ENCODE data around the gene C11orf16. TPM values are rescaled to one million over a fixed set of nuclear protein-coding genes. Genes with fewer than 3 reads are reported as not detected.

The C11orf16 gene
- total RNA-seq, 1 experiment from 2014 or later, result not detected

- no TSS peak for BruUV-seq (replicated peaks)
- TF ChIP-seq CTCF (IDR thresholded peaks at IDR 0.05; ENCODE audit: insufficient read depth in 1 of 2, low read depth in 1 of 2, low read length in 1 of 2, severe bottlenecking in 1 of 2, unreplicated experiment in 1 of 2), result no peak
- intact Hi-C loops (cut with micrococcal nuclease; ENCODE audit: unreplicated experiment), result no loop called here
- Mint-ChIP-seq H3K4me3 (ENCODE audit: unreplicated experiment) (no peak overlapping the region), H3K36me3 (ENCODE audit: insufficient read depth, unreplicated experiment) (no peaks in the 10 kb centered on the region), H3K9me3 (ENCODE audit: unreplicated experiment) (no peaks in the 10 kb centered on the region), H3K27me3 (ENCODE audit: insufficient read depth, unreplicated experiment) (no peaks in the 10 kb centered on the region), H3K4me1 (ENCODE audit: low read depth, unreplicated experiment) (no peaks in the 10 kb centered on the region), H3K27ac (ENCODE audit: unreplicated experiment) (no peak overlapping the region)
- Histone ChIP-seq H3K36me3 (ENCODE audit: control insufficient read depth, insufficient read depth, low read length) (no peaks in the 10 kb centered on the region), H3K4me1 (no peaks in the 10 kb centered on the region), H3K9me3 (no peaks in the 10 kb centered on the region), H3K27me3 (replicated peaks; ENCODE audit: control insufficient read depth, insufficient read depth, low read length) (no peaks in the 10 kb centered on the region), H3K4me3 (ENCODE audit: low read depth, low read length) (no peak overlapping the region)
- CTCF ChIA-PET, result no interaction called here
- no peak for DNase-seq
- POLR2A ChIA-PET, result interaction anchor here (0.5 kb wide), 1 partner anchor 164 kb away, joined by 3 read pairs; no protein-coding TSS in a partner anchor
These were observed 40.4 kb upstream of the C11orf16 start for GRCh38 chr11:8973121-8973520.

GRCh38 chr11:8971924-8972316 is 39.2 kb upstream of the C11orf16 start:
- Mint-ChIP-seq H3K4me3 (ENCODE audit: unreplicated experiment) (no peak overlapping the region), H3K27ac (ENCODE audit: unreplicated experiment) (no peak overlapping the region), H3K9me3 (ENCODE audit: unreplicated experiment) (no peaks in the 10 kb centered on the region), H3K36me3 (ENCODE audit: insufficient read depth, unreplicated experiment) (no peaks in the 10 kb centered on the region), H3K4me1 (ENCODE audit: low read depth, unreplicated experiment) (no peaks in the 10 kb centered on the region), H3K27me3 (ENCODE audit: insufficient read depth, unreplicated experiment) (no peaks in the 10 kb centered on the region)
- H3K9me3 ChIP-seq, result no peaks in the 10 kb centered on the region
- BruUV-seq (replicated peaks), result no TSS peak
- no peaks in the 10 kb centered on the region for H3K27me3 ChIP-seq (replicated peaks; ENCODE audit: control insufficient read depth, insufficient read depth, low read length)
- DNase-seq, result no peak
- ChIA-PET POLR2A (no interaction called here), CTCF (no interaction called here)
- intact Hi-C loops (cut with micrococcal nuclease; ENCODE audit: unreplicated experiment), result no loop called here
- no peak overlapping the region for H3K4me3 ChIP-seq (ENCODE audit: low read depth, low read length)
- no peak for TF ChIP-seq CTCF (IDR thresholded peaks at IDR 0.05; ENCODE audit: insufficient read depth in 1 of 2, low read depth in 1 of 2, low read length in 1 of 2, severe bottlenecking in 1 of 2, unreplicated experiment in 1 of 2)
- H3K36me3 ChIP-seq (ENCODE audit: control insufficient read depth, insufficient read depth, low read length), result no peaks in the 10 kb centered on the region
- no peaks in the 10 kb centered on the region for H3K4me1 ChIP-seq

- no peaks in the 10 kb centered on the region for H3K36me3 ChIP-seq (ENCODE audit: control insufficient read depth, insufficient read depth, low read length)
- Mint-ChIP-seq H3K4me1 (ENCODE audit: low read depth, unreplicated experiment) (no peaks in the 10 kb centered on the region), H3K4me3 (ENCODE audit: unreplicated experiment) (no peak overlapping the region), H3K9me3 (ENCODE audit: unreplicated experiment) (no peaks in the 10 kb centered on the region), H3K36me3 (ENCODE audit: insufficient read depth, unreplicated experiment) (no peaks in the 10 kb centered on the region), H3K27me3 (ENCODE audit: insufficient read depth, unreplicated experiment) (no peaks in the 10 kb centered on the region), H3K27ac (ENCODE audit: unreplicated experiment) (no peak overlapping the region)
- no TSS peak for BruUV-seq (replicated peaks)
- no peaks in the 10 kb centered on the region for H3K4me1 ChIP-seq
- ChIA-PET POLR2A (no interaction called here), CTCF (no interaction called here)
- H3K9me3 ChIP-seq, result no peaks in the 10 kb centered on the region
- TF ChIP-seq CTCF (IDR thresholded peaks at IDR 0.05; ENCODE audit: insufficient read depth in 1 of 2, low read depth in 1 of 2, low read length in 1 of 2, severe bottlenecking in 1 of 2, unreplicated experiment in 1 of 2), result no peak
- H3K4me3 ChIP-seq (ENCODE audit: low read depth, low read length), result no peak overlapping the region
- no peak for DNase-seq
- no peaks in the 10 kb centered on the region for H3K27me3 ChIP-seq (replicated peaks; ENCODE audit: control insufficient read depth, insufficient read depth, low read length)
- intact Hi-C loops (cut with micrococcal nuclease; ENCODE audit: unreplicated experiment), result no loop called here
These were observed 38.6 kb upstream of the C11orf16 start for GRCh38 chr11:8971196-8971923.
